NOMO-1 treated with dmso at 0.1 percent for 144 hours (cell line): ENCODE measurements around the gene ARHGAP27.

ENCODE experiments used
- DNase-seq: peaks from one replicate; lab custom pipeline; 2025; ENCODE audit not compliant: unreplicated experiment; lab: John Stamatoyannopoulos, UW

ARHGAP27 gene

DNA sequence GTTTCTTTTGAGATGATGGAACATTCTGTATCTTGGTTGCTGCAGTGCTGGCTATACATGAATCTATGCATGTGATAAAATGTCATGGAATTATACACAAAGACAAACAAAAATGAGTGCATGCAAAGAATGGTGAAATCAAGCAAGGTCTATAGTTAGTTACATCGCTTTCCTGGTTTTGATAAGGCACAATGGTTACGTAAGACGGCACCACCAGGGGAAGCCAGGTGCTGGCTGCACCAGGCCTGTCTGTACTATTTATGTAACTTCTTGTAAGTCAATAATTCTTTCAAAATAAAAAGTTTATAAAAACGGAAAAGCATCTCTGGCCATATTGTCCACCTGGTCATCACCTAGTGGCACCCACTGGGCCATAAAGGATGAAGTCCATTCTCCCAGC lies 46.5 kb downstream of the ARHGAP27 start:
- no peak for DNase-seq

DNA sequence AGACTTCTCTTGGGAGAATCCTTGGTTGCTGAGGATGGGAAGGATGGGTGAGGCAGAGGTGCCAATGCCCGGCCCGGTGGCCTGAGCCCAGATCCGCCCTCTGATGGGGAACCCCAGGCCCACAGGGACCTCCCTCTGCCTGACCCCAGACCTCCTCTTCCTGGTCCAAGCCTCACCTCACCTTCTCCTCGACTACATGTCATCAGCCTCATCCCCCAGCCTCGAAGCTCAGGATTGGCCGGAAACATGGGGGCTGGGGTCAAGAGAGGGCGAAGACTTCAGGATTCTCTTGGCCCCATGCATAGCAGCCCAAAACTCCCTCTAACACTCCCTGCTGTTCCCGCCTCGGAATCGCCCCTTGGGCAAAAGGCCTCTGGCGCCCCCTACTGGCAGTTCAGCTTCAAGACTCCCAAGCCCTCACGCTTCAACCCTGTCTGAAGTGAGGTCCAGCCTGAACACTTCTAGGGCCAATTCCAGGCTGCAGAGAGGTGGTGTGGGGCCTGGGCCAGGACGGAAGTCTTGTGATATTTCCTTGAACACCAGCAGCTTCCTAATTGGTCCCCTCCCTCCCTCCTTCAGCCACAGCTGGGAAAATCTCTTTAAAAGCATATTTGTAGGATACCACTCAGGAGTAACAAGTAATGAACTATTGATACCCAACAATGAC lies 47.2 kb downstream of the ARHGAP27 start:
- DNase-seq = peak; percentile 75

DNA sequence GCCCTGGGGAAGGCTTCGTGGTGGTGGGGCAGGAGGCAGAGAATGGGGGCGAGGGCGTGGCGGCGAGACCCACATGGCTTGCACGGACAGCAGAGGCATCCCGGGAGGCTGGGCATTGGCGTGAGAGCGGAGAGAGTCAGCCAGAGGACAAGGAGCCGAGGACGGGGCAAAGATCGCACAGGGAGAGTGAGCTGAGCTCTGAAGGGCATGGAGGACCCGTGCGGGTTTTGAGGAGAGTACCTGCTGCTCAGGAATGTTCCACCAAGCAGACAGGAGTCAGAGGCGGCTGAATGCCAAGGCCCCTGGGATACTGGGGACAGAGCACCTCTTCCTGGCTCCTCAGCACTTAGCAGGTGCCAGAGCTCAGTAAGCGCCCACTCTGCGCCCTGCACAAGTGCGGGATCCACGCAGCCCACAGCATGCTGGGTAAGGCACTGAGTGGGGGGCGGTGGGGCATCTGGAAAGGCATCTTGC lies 47.8 kb downstream of the ARHGAP27 start:
- DNase-seq = no peak

GRCh38 chr17:45384047-45384788 lies 48.5 kb downstream of the ARHGAP27 start:
- peak; percentile 62 for DNase-seq

GRCh38 chr17:45383003-45383402 lies 49.7 kb downstream of the ARHGAP27 start:
- no peak for DNase-seq

- DNase-seq = no peak
Observed at GRCh38 chr17:45382226-45382625, 50.4 kb downstream of the ARHGAP27 start.

GRCh38 chr17:45380991-45381390 lies 51.7 kb downstream of the ARHGAP27 start:
- DNase-seq = peak; percentile 8

DNA sequence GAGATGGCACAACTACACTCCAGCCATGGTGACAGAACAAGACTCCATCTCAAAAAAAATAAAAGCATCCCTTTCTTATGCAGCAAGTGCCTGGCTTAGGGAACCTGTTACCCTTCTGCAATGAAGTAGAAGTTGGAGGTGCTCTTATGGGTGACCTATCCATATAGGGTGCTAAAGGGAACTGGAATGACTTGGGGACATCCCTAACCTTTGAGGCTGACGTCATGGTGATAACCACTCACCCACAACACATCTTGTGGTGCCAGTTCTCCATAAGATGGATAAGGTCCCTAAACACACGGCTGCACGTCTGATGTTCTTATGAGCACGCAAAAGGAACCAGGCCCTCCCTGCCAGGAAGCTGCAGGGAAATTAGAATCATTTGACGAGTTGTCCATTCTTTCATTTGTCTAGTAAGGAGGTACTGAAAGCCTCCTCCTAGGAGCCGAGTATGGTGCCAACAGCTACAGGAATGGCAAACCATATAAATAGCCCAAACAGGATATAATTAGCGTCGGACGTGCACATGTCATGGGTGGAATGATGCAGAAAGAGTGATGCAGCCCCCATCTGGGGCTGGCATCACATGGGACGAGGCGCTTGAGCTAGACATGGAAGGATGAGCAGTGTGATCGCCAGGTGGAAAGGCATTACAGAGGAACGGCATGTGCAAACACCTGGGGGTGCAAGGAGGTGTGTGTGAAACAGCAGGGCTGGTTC lies 52.5 kb downstream of the ARHGAP27 start:
- DNase-seq = no peak

GRCh38 chr17:45377401-45377800 lies 55.3 kb downstream of the ARHGAP27 start:
- DNase-seq = no peak

GRCh38 chr17:45376171-45377005 lies 56.3 kb downstream of the ARHGAP27 start:
- DNase-seq = no peak

GRCh38 chr17:45374501-45374900 lies 58.2 kb downstream of the ARHGAP27 start:
- DNase-seq = no peak

DNA sequence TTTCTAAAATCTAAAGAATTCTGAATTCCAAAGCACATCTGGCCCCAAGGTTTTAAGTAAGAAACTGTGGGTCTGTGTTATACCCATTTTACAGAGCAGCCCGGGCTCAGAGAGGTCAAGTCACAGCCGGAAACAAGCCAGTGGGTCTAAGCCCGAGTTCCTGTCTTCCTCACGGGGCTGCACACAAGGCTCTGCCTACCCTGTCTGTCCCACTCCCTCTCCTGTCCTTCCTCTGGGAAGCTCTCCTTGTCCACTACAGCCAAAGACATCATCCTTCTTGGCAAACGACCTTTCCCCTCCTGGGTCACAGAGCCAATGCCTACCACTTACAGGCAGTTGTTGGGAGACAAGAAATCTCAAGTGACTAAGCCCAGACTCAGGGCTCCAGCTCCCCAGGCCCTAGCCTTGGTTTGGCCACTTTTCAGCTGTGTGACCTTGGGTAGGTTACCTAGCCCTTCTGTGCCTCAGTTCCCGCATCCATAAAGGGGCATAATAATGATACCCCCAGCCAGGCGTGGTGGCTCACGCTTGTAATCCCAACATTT lies 60.3 kb downstream of the ARHGAP27 start:
- DNase-seq = no peak

- DNase-seq = no peak
Observed at GRCh38 chr17:45371414-45372324, 61.0 kb downstream of the ARHGAP27 start.

DNA sequence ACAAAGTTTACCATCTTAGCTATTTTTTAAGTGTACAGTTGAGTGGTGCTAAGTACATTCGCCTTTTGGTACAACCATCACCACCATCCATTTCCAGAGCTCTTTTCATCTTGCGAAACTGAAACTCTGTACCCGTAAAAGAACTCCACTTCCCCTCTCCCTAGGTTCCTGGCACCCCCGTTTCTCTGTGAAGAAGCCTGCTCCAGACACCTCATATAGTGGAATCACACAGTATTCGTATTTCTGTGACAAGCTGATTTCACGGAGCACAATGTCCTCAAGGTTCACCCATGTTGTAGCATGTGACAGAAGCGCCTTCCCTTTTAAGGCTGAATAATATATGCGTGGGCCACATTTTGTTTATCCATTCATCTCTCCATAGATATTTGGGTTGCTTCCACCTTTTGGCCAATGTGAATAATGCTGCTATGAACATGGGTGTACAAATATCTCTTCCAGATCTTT lies 61.7 kb downstream of the ARHGAP27 start:
- peak; percentile 9 for DNase-seq

DNA sequence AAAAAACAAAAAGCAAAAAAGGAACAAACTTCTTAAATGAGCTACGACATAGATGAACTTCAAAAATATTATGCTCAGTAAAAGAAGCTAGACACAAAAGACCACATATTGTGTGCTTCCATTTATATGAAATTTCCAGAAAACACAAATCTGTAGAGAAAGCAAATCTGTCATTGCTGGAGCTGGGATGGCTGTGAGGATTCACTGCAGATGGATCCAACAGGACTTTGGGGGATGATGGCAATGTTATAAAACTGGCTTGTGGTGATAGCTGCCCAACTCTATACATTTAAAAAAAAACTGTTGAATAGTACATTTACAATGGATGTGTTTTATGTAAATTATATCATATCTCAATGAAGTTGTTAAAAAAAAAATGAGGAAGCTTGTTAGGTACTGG lies 63.2 kb downstream of the ARHGAP27 start:
- DNase-seq = no peak

GRCh38 chr17:45368651-45369050 lies 64.0 kb downstream of the ARHGAP27 start:
- no peak for DNase-seq

- no peak for DNase-seq
Observed at GRCh38 chr17:45367216-45367615, 65.5 kb downstream of the ARHGAP27 start.

GRCh38 chr17:45366691-45367090 lies 66.0 kb downstream of the ARHGAP27 start:
- no peak for DNase-seq

DNA sequence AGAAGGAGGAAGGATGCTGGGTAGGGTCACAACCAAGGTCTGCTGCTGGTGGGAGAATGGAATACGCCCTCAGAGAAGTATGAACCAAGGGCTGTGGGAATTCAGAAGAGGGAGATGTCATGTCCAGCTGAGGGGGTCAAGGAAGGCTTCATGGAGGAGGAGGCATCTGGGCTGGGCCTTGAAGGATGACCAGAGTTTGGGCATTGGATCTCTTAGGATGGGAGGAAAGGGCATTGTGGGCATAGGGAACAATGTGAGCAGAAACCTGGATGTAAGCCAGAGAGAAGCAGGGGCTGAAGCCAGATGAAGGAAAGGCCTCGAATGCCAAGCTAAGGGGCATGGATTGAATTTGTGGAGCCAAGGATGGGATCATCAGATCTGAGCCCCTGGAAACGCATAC lies 66.6 kb downstream of the ARHGAP27 start:
- DNase-seq = no peak
